Measurements from ENCODE around the gene BRWD1.

Gene BRWD1

GRCh38 chr21:39134288-39134810 lies 179.1 kb downstream of the BRWD1 start:
- DNase-seq (ENCODE audit: low read depth in 3 of 3) = no peak
